CD4-positive, alpha-beta T cell treated with Interferon alpha-2 for 1 hour (primary cell): ENCODE measurements around the gene ZNF480.
"Not testable (repeated sequence)": the region's sequence is repeated elsewhere in the genome, so short reads cannot be mapped to it uniquely, and the experiment has no call there.

Experiments
- DNase-seq, 2 donors: peaks; one replicate each; pipeline ENCODE4 v3.0.0-alpha.2; 2020 to 2022

The ZNF480 gene

GRCh38 chr19:52339022-52339421 lies 42.1 kb downstream of the ZNF480 start:
- not testable (repeated sequence) for DNase-seq

- peak; percentile 50 to 66 for DNase-seq
Observed at GRCh38 chr19:52343548-52343947, 46.6 kb downstream of the ZNF480 start.

- no peak for DNase-seq
Observed at GRCh38 chr19:52345162-52345561, 48.2 kb downstream of the ZNF480 start.

DNA sequence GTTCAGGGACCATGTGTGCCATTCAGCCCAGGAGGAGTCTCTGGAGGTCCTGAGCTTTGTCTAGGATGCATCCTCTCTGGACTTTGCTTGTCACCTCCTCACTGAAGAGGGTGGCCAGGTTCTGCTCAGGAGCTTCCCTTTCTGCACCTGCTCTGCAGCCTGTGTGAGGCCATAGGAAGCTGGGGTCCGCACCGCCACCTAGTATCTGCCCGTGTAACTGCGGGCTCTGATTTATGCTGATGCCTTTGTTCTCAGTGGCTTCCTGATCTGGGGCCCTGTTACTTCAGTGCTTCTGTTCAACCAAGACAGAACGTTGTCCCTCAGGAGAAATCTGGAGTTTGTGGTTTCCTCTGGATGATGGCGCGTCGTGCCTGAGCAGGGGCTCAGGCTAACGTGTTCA lies 54.5 kb downstream of the ZNF480 start:
- no peak for DNase-seq

GRCh38 chr19:52366414-52366824 lies 69.5 kb downstream of the ZNF480 start:
- DNase-seq, result no peak

DNA sequence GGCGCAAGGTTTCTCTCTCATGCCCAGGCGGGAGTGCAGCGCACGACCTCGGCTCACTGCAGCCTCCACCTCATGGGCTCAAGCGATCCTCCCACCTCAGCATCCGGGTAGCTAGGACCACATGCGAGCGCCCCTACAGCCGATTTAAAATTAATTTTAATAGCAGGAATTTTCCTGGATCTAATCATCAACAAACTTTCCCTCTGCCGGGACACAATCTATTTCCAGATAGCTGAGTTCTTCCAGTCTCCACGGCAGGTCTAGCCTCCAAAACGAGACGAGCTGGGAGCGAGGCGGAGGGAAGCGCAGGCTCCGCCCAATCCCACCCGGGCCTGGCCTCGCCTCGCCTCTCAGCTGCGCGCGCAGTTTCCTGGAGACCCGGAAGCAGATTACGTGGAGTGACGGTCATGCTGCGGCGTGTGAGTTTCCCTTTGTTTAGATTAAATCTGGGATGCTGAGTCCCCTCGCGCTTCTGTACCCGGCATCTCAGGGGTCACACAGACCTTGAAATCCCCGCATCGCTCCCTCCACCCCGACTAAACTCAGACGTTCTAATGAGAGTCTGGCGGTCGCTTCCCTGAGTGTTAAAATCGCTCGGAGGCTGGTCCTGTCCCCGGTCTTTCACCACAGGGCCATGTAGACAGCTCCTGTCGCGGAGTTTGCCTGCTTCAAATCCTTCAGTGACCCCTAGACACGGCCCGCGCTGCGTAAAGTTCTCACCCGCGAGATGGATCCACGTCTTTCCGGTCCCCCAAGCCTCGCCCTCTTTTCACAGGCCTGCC lies 72.8 kb downstream of the ZNF480 start, which contains the start of gene ZNF880:
ZNF880 (plus strand) TSS at position 365 of the 782 bp plus-strand sequence; CDS start at position 408, 43 bp downstream.
- peak; percentile 90 to 91 for DNase-seq

- DNase-seq, result no peak
Observed at GRCh38 chr19:52370341-52370710, 73.4 kb downstream of the ZNF480 start.
